Activated naive CD4-positive, alpha-beta T cell treated with anti-CD3 and anti-CD28 coated beads for 36 hours (primary cell): ENCODE results near the gene STMN1. TPM values are rescaled to one million over a fixed set of nuclear protein-coding genes. Genes with fewer than 3 reads are reported as not detected.
A peak's percentile ranks its signal among the peaks of the same experiment; 100 is the strongest.
"Not testable (repeated sequence)": the region's sequence is repeated elsewhere in the genome, so short reads cannot be mapped to it uniquely, and the experiment has no call there.

ENCODE experiments used
- CTCF ChIA-PET: fragments of 350-600 bp; sonication (Branson Sonifier 250); formaldehyde crosslinking; loops from one replicate; lab custom pipeline; 2021; ENCODE audit warnings: antibody characterized with exemption; lab: Charles Lee
- DNase-seq: peaks from one replicate; pipeline ENCODE4 v3.0.0-alpha.2; 2020
- H3K27ac Mint-ChIP-seq: one replicate; pipeline ENCODE4 v1.8.0; 2021; ENCODE audit warnings: mild to moderate bottlenecking, mixed read lengths
- H3K27me3 Mint-ChIP-seq: one replicate; pipeline ENCODE4 v1.8.0; 2021; ENCODE audit warnings: low read depth, mixed read lengths
- H3K36me3 Mint-ChIP-seq: one replicate; pipeline ENCODE4 v1.8.0; 2021; ENCODE audit warnings: low read depth, mixed read lengths
- H3K4me1 Mint-ChIP-seq: one replicate; pipeline ENCODE4 v1.8.0; 2021; ENCODE audit warnings: low read depth, mixed read lengths
- H3K4me3 Mint-ChIP-seq: one replicate; pipeline ENCODE4 v1.8.0; 2021; ENCODE audit warnings: mild to moderate bottlenecking, moderate library complexity, mixed read lengths
- H3K9me3 Mint-ChIP-seq: one replicate; pipeline ENCODE4 v1.8.0; 2021; ENCODE audit warnings: mixed read lengths
- intact Hi-C: fragments of 100-400 bp; cut with micrococcal nuclease; formaldehyde crosslinking; loops from one replicate; pipeline ENCODE4 v1.15.1; 2023
- total RNA-seq, 2 experiments: library from RNA; stranded (reverse); gene quantifications; one replicate each; pipeline ENCODE4 v1.2.3, GENCODE V29; 2021

Gene STMN1
- total RNA-seq = 100 to 1,000 TPM; 708 to 746 TPM

GRCh38 chr1:25905680-25906643 lies at the start of gene STMN1:
STMN1 (minus strand) TSS chr1:25906419; CDS start chr1:25904676, 1,743 bp downstream.
- DNase-seq = peak; percentile 94
- Mint-ChIP-seq H3K36me3 (peaks cover 35% of the 10 kb centered on the region), H3K4me1 (peaks cover 29% of the 10 kb centered on the region), H3K27me3 (no peaks in the 10 kb centered on the region), H3K27ac (peak within 1 kb of the TSS; percentile 90), H3K9me3 (no peaks in the 10 kb centered on the region), H3K4me3 (peak within 1 kb of the TSS; percentile 94)
- intact Hi-C loops = loop anchor here (1.0 to 5.0 kb wide), 7 partner anchors 16 to 566 kb away; partner anchors contain the start of genes HMGN2, PAFAH2, PAQR7 and PDIK1L
- CTCF ChIA-PET = interaction anchor here (0.7 to 2.9 kb wide), 6 partner anchors 8 to 684 kb away, joined by 3 to 19 read pairs (median 4); partner anchors contain the start of gene PAFAH2

- intact Hi-C loops = no loop called here
- no peak for DNase-seq
- Mint-ChIP-seq H3K36me3 (peaks cover 25% of the 10 kb centered on the region), H3K4me3 (no peak overlapping the region), H3K27me3 (no peaks in the 10 kb centered on the region), H3K4me1 (peaks cover 3% of the 10 kb centered on the region), H3K27ac (no peak overlapping the region), H3K9me3 (peaks cover 3% of the 10 kb centered on the region)
- CTCF ChIA-PET = interaction anchor here (0.6 kb wide), 1 partner anchor 37 kb away, joined by 3 read pairs; no protein-coding TSS in a partner anchor
These were observed 49.3 kb upstream of the STMN1 start for GRCh38 chr1:25955553-25955952.

- H3K4me3 Mint-ChIP-seq = no peak overlapping the region
These were observed 48.2 kb upstream of the STMN1 start for GRCh38 chr1:25954282-25954938.

GRCh38 chr1:25952841-25953401 lies 46.7 kb upstream of the STMN1 start:
- H3K27me3 Mint-ChIP-seq = no peaks in the 10 kb centered on the region
- peaks cover 4% of the 10 kb centered on the region for H3K36me3 Mint-ChIP-seq
- intact Hi-C loops = no loop called here
- H3K27ac Mint-ChIP-seq = no peak overlapping the region
- CTCF ChIA-PET = interaction anchor here (0.5 to 0.8 kb wide), 2 partner anchors 58 to 857 kb away, joined by 3 to 4 read pairs; no protein-coding TSS in a partner anchor
- H3K4me1 Mint-ChIP-seq = peaks cover 3% of the 10 kb centered on the region
- no peak overlapping the region for H3K4me3 Mint-ChIP-seq
- DNase-seq = no peak
- no peaks in the 10 kb centered on the region for H3K9me3 Mint-ChIP-seq

More at GRCh38 chr1:25954282-25954938, 48.2 kb upstream of the STMN1 start:
- intact Hi-C loops = no loop called here
- peaks cover 3% of the 10 kb centered on the region for H3K9me3 Mint-ChIP-seq
- H3K27me3 Mint-ChIP-seq = no peaks in the 10 kb centered on the region
- CTCF ChIA-PET = interaction anchor here (0.8 kb wide), 1 partner anchor 806 kb away, joined by 3 read pairs; no protein-coding TSS in a partner anchor
- no peak overlapping the region for H3K27ac Mint-ChIP-seq
- H3K4me1 Mint-ChIP-seq = peaks cover 3% of the 10 kb centered on the region
- peaks cover 17% of the 10 kb centered on the region for H3K36me3 Mint-ChIP-seq
- no peak for DNase-seq

GRCh38 chr1:25948641-25949040 lies 42.4 kb upstream of the STMN1 start:
- Mint-ChIP-seq H3K36me3 (no peaks in the 10 kb centered on the region), H3K9me3 (peaks cover 2% of the 10 kb centered on the region), H3K4me1 (no peaks in the 10 kb centered on the region), H3K4me3 (no peak overlapping the region), H3K27ac (no peak overlapping the region), H3K27me3 (no peaks in the 10 kb centered on the region)
- no peak for DNase-seq
- intact Hi-C loops = no loop called here
- CTCF ChIA-PET = no interaction called here

GRCh38 chr1:25947027-25947426 lies 40.8 kb upstream of the STMN1 start:
- H3K27ac Mint-ChIP-seq = no peak overlapping the region
- H3K9me3 Mint-ChIP-seq = peaks cover 7% of the 10 kb centered on the region
- H3K36me3 Mint-ChIP-seq = no peaks in the 10 kb centered on the region
- intact Hi-C loops = no loop called here
- H3K4me3 Mint-ChIP-seq = no peak overlapping the region
- CTCF ChIA-PET = no interaction called here
- DNase-seq = no peak
- no peaks in the 10 kb centered on the region for H3K27me3 Mint-ChIP-seq
- no peaks in the 10 kb centered on the region for H3K4me1 Mint-ChIP-seq

- Mint-ChIP-seq H3K4me3 (no peak overlapping the region), H3K27ac (no peak overlapping the region), H3K4me1 (no peaks in the 10 kb centered on the region), H3K27me3 (no peaks in the 10 kb centered on the region), H3K36me3 (no peaks in the 10 kb centered on the region), H3K9me3 (peaks cover 7% of the 10 kb centered on the region)
- intact Hi-C loops = no loop called here
- no peak for DNase-seq
- CTCF ChIA-PET = no interaction called here
These were observed 39.5 kb upstream of the STMN1 start for GRCh38 chr1:25945761-25946160.

- H3K4me3 Mint-ChIP-seq = no peak overlapping the region
- no peaks in the 10 kb centered on the region for H3K4me1 Mint-ChIP-seq
- no peaks in the 10 kb centered on the region for H3K27me3 Mint-ChIP-seq
- no peak overlapping the region for H3K27ac Mint-ChIP-seq
- no peak for DNase-seq
- intact Hi-C loops = no loop called here
- no peaks in the 10 kb centered on the region for H3K36me3 Mint-ChIP-seq
- H3K9me3 Mint-ChIP-seq = peaks cover 7% of the 10 kb centered on the region
- CTCF ChIA-PET = interaction anchor here (0.7 to 1.6 kb wide), 3 partner anchors 49 to 336 kb away, joined by 3 to 4 read pairs (median 3); partner anchors contain the start of gene PAFAH2
These were observed 38.8 kb upstream of the STMN1 start for GRCh38 chr1:25944986-25945385.

GRCh38 chr1:25943511-25943910 lies 37.3 kb upstream of the STMN1 start:
- H3K9me3 Mint-ChIP-seq, H3K4me1 Mint-ChIP-seq, H3K27ac Mint-ChIP-seq, H3K36me3 Mint-ChIP-seq, H3K4me3 Mint-ChIP-seq, H3K27me3 Mint-ChIP-seq, DNase-seq, intact Hi-C loops: not testable (repeated sequence)
- CTCF ChIA-PET = interaction anchor here (1.6 kb wide), 1 partner anchor 54 kb away, joined by 4 read pairs; the partner anchor contains the start of gene PAFAH2

- H3K4me1 Mint-ChIP-seq = peaks cover 5% of the 10 kb centered on the region
- H3K4me3 Mint-ChIP-seq = no peak overlapping the region
- no peak for DNase-seq
- no peaks in the 10 kb centered on the region for H3K9me3 Mint-ChIP-seq
- intact Hi-C loops = no loop called here
- H3K27ac Mint-ChIP-seq = no peak overlapping the region
- no peaks in the 10 kb centered on the region for H3K36me3 Mint-ChIP-seq
- no peaks in the 10 kb centered on the region for H3K27me3 Mint-ChIP-seq
- CTCF ChIA-PET = no interaction called here
These were observed 30.7 kb upstream of the STMN1 start for GRCh38 chr1:25936947-25937346.

GRCh38 chr1:25933479-25934365 lies 27.5 kb upstream of the STMN1 start:
- Mint-ChIP-seq H3K4me1 (peaks cover 5% of the 10 kb centered on the region), H3K27ac (no peak overlapping the region), H3K36me3 (no peaks in the 10 kb centered on the region), H3K27me3 (no peaks in the 10 kb centered on the region), H3K9me3 (no peaks in the 10 kb centered on the region), H3K4me3 (no peak overlapping the region)
- no peak for DNase-seq
- intact Hi-C loops = no loop called here
- CTCF ChIA-PET = interaction anchor here (0.9 kb wide), 1 partner anchor 13 kb away, joined by 3 read pairs; no protein-coding TSS in a partner anchor
